GM12878 (cell line): Measurements from ENCODE around the gene PNMA1.

Experiments
- BRCA1 ChIP-seq: IDR thresholded peaks from 2 replicates; pipeline ENCODE4 v1.6.1; 2011; ENCODE audit warnings: low read depth, low read length, improper control_type of control experiment
- CHD2 ChIP-seq: IDR thresholded peaks from 2 replicates; pipeline ENCODE4 v1.6.1; 2011; ENCODE audit warnings: low read depth, low read length, improper control_type of control experiment, borderline replicate concordance
- CREM ChIP-seq: IDR thresholded peaks from 2 replicates; pipeline ENCODE4 v1.6.1; 2014; ENCODE audit warnings: antibody characterized with exemption, low read depth
- MTA3 ChIP-seq: IDR thresholded peaks from 2 replicates; pipeline ENCODE4 v1.6.1; 2012; ENCODE audit warnings: low read length, inconsistent platforms, borderline replicate concordance
- NFIC ChIP-seq: IDR thresholded peaks from 2 replicates; pipeline ENCODE4 v1.6.1; 2012; ENCODE audit warnings: low read depth, mild to moderate bottlenecking, inconsistent platforms, low read length, moderate library complexity
- POLR2A ChIP-seq: IDR thresholded peaks from 2 replicates; pipeline ENCODE4 v1.6.1; 2011; ENCODE audit warnings: low read depth, mild to moderate bottlenecking, low read length
- RFX5 ChIP-seq: IDR thresholded peaks from 2 replicates; pipeline ENCODE4 v1.6.1; 2011; ENCODE audit warnings: low read depth, low read length, improper control_type of control experiment
- ZNF207 ChIP-seq: fragments of 450-650 bp; IDR thresholded peaks from 2 replicates; pipeline ENCODE4 v1.6.1; 2014; ENCODE audit warnings: antibody characterized with exemption, mild to moderate bottlenecking, borderline replicate concordance
- TF ChIP-seq, protein P1 (sequence below), 3 experiments: IDR thresholded peaks in 2 of 3; conservative IDR thresholded peaks in 1 of 3; 2 replicates each; pipeline ENCODE4 v1.5.1; 2011; ENCODE audit warnings: low read depth in 3 of 3, low read length in 3 of 3, mild to moderate bottlenecking in 3 of 3, control low read depth in 2 of 3, moderate library complexity in 2 of 3, inconsistent platforms in 1 of 3, mixed read lengths in 1 of 3; ENCODE audit not compliant: control insufficient read depth in 2 of 3, insufficient read depth in 1 of 3; ENCODE audit errors: extremely low read depth in 1 of 3
- TF ChIP-seq, protein P2 (sequence below): IDR thresholded peaks from 2 replicates; pipeline ENCODE4 v1.6.1; 2012; ENCODE audit warnings: low read depth, low read length, improper control_type of control experiment

DNA sequence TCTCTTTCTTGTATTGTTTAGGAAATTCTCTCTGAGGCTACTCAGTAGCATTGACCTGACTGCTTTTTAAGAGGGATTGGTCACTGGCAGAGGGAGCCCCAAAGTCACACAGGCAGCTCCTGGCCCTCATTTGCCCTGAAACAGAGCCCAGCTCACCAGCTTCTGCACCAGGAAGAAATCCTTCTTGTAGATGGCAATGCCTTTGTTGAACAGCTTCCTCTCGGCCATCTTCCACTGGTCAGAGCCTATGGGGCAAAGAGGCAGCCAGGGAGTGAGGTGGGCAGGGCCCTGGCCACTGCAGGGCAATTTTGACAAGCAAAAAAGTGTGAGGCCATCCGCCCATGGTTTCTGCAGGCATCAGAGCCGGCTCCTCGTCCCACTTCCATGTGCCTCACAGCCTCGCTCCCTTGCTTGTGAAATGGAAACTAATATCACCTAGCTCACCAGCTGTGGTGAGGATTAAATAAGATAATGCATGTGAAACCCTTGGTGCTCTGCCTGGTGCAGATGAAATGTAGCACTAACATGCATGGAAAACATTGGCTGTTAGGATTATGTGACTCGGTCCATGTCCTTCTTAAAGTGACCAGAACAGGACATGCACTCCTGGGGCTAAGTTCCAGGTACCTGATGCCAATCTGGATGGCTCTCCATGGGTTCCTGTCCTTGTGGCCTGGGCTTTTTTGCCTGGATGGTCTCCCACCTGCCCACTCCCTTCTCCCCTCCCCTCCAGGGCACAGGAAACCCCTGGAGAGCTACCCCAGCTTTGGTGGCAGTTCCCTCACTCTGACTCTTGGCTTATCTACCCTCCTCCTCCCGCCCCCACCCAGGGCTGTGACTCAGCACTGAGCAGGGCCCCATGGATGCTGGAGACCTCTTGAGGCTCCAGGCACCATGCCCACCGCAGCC lies 11.2 kb upstream of the PNMA1 start:
- TF ChIP-seq POLR2A = 0 out of 2 replicates have a peak, but pooled peaks have one; percentile 13
- TF ChIP-seq, protein P1, sequence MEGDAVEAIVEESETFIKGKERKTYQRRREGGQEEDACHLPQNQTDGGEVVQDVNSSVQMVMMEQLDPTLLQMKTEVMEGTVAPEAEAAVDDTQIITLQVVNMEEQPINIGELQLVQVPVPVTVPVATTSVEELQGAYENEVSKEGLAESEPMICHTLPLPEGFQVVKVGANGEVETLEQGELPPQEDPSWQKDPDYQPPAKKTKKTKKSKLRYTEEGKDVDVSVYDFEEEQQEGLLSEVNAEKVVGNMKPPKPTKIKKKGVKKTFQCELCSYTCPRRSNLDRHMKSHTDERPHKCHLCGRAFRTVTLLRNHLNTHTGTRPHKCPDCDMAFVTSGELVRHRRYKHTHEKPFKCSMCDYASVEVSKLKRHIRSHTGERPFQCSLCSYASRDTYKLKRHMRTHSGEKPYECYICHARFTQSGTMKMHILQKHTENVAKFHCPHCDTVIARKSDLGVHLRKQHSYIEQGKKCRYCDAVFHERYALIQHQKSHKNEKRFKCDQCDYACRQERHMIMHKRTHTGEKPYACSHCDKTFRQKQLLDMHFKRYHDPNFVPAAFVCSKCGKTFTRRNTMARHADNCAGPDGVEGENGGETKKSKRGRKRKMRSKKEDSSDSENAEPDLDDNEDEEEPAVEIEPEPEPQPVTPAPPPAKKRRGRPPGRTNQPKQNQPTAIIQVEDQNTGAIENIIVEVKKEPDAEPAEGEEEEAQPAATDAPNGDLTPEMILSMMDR (IDR thresholded peaks at IDR 0.05 in 2 of 3, conservative IDR thresholded peaks at IDR 0.05 in 1 of 3; ENCODE audit: control insufficient read depth in 2 of 3, extremely low read depth in 1 of 3, insufficient read depth in 1 of 3, low read depth in 3 of 3, low read length in 3 of 3) = no peak
- TF ChIP-seq BRCA1 = no peak
- no peak for TF ChIP-seq ZNF207
- no peak for TF ChIP-seq RFX5
- TF ChIP-seq NFIC = no peak
- no peak for TF ChIP-seq MTA3
- no peak for TF ChIP-seq CHD2
- no peak for TF ChIP-seq CREM
- TF ChIP-seq, protein P2, sequence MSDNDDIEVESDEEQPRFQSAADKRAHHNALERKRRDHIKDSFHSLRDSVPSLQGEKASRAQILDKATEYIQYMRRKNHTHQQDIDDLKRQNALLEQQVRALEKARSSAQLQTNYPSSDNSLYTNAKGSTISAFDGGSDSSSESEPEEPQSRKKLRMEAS = no peak
